HG03354 (cell line): ENCODE measurements around the gene RNASE4.
A peak's percentile ranks its signal among the peaks of the same experiment; 100 is the strongest.
"Not testable (repeated sequence)": the region's sequence is repeated elsewhere in the genome, so short reads cannot be mapped to it uniquely, and the experiment has no call there.

Experiments used
- ATAC-seq: cut with Tn5 transposase; IDR thresholded peaks from one replicate; pipeline ENCODE4 v1.9.1; 2021; ENCODE audit warnings: mild to moderate bottlenecking; ENCODE audit not compliant: unreplicated experiment, poor library complexity, severe bottlenecking

RNASE4 gene, protein sequence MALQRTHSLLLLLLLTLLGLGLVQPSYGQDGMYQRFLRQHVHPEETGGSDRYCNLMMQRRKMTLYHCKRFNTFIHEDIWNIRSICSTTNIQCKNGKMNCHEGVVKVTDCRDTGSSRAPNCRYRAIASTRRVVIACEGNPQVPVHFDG

DNA sequence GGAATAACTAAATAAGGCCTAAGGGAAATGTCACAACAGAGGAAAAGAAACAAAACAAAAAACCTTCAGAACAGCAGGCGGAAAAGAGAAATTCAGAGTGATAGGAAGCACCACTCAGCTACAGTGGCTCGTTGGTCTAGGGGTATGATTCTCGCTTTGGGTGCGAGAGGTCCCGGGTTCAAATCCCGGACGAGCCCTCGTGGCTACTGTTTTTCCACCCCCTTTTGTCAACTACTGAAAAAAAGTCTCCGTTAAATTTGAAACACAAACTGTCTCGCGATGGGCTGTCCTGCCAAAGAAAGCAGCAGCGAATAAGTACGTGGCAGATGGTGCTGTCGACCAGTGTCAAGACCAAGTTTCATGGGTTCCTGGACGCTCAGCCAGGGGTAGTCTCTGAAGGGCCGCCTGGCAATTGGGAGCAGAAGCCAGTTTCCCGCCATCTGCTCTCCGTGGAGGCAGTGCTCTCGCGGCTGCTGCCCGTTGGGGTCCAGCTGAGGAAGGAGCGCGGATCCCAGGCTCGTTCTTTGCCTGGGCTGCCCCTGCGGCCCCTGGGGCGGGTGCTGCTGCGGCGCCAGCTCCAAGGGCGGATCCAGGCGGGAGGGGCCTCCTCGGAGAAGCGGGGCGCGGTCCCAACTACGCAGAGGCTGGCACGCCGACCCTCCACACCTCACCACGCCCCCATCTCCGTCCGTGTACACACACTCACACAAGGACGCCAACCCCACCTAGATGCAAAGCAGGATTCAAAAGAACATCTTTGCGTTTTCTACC lies at the start of gene RNASE4:
TSS of gene RNASE4 (plus strand) at position 670 of the 771 bp plus-strand sequence. CDS start 14,812 bp downstream, outside the sequence.
- ATAC-seq = peak; percentile 29

DNA sequence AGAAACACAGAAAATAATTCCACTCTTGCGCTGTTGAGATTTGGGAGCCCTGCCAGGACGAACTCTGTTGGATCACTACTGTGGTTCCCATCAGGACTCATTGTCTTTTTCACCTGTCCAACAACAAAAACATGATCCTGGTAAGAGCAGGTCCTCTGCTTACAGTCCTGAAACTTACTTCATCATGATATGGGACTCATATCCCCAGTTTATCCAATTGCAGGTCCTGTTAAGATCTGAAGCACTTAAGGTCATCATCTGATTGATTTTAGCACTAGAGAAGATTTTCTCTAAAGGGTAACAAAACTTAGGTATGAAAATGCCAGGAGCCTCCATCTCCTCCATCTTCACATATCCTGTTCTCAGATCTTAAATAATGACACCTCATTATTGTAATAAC lies 42.8 kb upstream of the RNASE4 start, which contains the start of gene OR6S1:
TSS of gene OR6S1 (minus strand) at position 101 of the 400 bp plus-strand sequence. CDS start at position 101, 0 bp downstream.
- ATAC-seq = no peak

- ATAC-seq = no peak
Observed at GRCh38 chr14:20642182-20642581, 42.2 kb upstream of the RNASE4 start.

GRCh38 chr14:20642755-20643154 lies 41.6 kb upstream of the RNASE4 start:
- not testable (repeated sequence) for ATAC-seq

- ATAC-seq = no peak
Observed at GRCh38 chr14:20644520-20644919, 39.8 kb upstream of the RNASE4 start.

GRCh38 chr14:20645481-20645880 lies 38.9 kb upstream of the RNASE4 start:
- ATAC-seq = no peak

DNA sequence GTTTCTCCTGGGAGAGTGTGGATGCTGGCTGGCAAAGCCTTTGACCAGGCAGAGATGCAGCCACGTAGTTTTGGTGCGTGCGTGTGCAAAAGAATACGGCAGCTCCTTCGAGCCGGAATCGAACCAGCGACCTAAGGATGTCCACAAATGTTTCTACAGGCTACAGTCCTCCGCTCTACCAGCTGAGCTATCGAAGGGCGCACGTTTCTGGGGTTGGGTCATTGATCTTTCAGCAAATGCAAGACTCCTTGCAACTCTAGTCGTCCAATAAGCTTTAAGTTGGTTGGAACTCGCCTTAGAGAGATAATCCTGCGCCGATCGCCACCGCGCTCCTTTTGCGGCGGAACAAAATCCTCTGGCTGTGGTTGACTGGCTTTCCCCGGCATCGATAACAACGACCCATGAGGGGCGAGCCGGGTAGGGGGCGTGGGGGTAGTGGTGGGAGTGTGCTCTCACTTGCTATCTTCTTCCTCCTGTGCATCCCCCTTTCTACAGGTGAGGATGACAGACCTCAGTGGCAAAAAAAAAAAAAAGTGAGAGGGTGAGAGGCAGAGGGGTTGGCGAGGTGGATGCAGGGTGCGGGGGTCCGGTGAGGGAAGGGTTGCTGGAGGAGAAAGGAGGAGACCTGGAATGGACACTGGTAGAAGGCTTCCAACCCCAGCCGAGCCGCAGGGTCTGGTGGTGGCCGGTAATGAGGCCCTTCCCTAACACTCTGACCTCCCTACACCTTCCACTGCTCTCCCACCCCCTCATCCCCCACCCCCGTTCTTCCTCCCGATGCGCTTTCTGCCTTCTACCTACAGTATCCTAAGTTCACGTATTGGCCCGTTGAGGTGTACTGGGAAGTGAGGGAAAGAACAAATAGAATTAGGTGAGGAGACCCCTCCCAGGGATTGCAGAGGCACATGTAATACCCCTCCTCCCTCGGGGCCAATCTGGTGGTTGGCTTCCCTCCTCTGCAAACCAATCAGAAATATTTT lies 31.1 kb upstream of the RNASE4 start:
- ATAC-seq = peak; percentile 56

DNA sequence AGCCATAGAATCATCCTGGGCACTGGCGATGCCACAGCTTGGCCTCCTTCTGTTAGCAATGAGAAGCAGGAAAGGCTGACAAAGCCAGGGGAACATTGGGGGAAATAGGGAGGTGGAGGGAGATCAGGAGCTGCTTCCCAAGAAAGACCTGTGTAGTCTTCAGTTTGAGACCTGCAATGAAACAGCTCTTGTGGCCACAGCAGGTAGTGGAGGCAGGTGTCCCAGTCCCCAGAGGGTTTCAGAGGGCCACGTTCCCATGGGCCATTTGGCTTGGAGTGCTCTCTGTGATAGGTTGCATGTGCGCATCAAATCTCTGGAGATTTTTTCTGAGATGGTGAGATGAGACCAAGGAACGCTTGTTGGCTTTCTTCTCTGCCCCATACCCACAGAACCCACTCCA lies 28.5 kb upstream of the RNASE4 start:
- ATAC-seq = no peak

DNA sequence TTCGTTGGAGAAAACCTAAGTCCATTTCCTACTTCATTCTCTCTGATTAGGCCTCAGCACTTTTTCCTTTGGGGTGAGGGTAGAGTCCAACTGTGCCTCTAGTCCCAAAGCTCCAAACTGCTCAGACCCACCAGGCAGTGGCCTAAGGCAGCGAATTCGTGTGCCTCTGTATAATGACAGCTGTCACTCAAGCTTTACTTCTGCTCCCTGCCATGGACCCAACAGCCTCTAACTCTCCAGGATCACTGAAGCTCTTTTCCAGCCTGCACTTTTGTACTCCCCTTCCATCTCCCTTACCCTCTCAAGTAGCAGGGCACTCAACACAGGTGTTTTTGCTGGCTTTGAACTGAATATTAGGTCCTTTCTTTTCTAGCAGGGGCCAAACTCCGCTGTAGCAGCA lies 28.1 kb upstream of the RNASE4 start:
- ATAC-seq = no peak

- ATAC-seq = no peak
Observed at GRCh38 chr14:20657216-20658211, 26.8 kb upstream of the RNASE4 start.

GRCh38 chr14:20658246-20658645 lies 26.1 kb upstream of the RNASE4 start:
- no peak for ATAC-seq

- ATAC-seq = no peak
Observed at GRCh38 chr14:20659336-20659735, 25.0 kb upstream of the RNASE4 start.

GRCh38 chr14:20659813-20660395 lies 24.5 kb upstream of the RNASE4 start:
- no peak for ATAC-seq

- ATAC-seq = no peak
Observed at GRCh38 chr14:20661197-20661596, 23.2 kb upstream of the RNASE4 start.

- peak; percentile 72 for ATAC-seq
Observed at GRCh38 chr14:20662968-20663732, 21.2 kb upstream of the RNASE4 start.

DNA sequence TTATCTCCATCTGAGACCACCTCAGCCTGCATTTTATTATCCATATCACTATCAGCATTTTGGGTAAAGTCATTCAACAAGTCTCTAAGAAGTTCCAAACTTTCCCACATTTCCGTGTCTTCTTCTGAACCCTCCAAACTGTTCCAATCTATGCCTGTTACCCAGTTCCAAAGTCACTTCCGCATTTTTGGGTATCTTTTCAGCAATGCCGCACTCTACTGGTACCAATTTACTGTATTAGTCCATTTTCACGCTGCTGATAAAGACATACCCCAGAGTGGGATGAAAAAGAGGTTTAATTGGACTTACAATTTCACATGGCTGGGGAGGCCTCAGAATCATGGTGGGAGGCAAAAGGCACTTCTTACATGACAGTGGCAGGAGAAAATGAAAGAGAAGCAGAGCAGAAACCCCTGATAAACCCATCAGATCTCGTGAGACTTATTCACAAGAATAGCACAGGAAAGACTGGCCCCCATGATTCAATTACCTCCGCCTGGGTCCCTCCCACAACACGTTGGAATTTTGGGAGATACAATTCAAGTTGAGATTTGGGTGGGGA lies 17.9 kb upstream of the RNASE4 start:
- not testable (repeated sequence) for ATAC-seq

DNA sequence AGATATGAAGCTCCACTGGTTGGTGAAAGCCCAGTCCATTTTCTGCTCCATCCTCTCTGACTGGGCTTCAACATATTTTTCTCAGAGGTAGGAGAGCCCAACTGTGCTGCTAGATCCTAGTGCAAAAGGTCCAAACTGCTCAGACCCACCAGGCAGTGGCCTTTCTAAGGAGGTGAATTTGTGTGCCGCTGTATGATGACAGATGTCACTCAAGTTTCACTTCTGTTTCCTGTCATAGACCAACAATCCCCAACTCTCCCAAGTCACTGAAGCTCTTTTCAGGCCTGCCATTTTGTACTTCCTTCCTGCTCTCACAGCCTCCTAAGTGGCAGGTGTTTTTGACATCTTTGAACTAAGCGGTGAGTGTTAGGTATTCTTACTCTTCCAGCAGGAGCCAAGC lies 16.4 kb upstream of the RNASE4 start:
- peak; percentile 65 for ATAC-seq

DNA sequence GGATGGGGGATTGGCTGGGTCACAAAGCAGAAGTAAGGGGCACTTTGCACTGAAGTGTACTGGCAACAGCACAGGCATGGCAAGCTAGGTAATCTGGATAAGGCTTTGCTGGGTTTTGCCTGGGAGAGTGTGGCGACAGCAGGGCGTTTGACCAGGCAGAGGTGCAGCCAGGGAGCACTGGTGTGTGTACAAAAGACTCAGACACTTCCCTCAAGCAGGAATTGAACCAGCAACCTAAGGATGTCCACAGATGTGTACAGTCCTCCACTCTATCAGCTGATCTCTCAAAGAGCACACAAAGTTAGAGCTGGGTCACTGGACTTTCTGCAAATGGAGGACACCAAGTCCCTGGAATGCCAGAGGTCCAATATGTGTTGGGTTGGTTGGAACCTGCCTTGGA lies 15.4 kb upstream of the RNASE4 start:
- no peak for ATAC-seq
